GM12865 (cell line): Measurements from ENCODE around the gene INPP5A.

Experiments
- DNase-seq: peaks from one replicate; pipeline ENCODE4 v3.0.0; 2010; ENCODE audit warnings: low read depth
- H3K4me3 ChIP-seq: 2 replicates; pipeline ENCODE4 v1.5.1; 2011; ENCODE audit warnings: mild to moderate bottlenecking, low read depth, low read length, control low read depth
- TF ChIP-seq, protein P1 (sequence below): IDR thresholded peaks from 2 replicates; pipeline ENCODE4 v1.5.1; 2011; ENCODE audit warnings: low read length, control low read depth, low read depth, inconsistent platforms; ENCODE audit not compliant: insufficient read depth; ENCODE audit errors: missing control alignments

Gene INPP5A

DNA sequence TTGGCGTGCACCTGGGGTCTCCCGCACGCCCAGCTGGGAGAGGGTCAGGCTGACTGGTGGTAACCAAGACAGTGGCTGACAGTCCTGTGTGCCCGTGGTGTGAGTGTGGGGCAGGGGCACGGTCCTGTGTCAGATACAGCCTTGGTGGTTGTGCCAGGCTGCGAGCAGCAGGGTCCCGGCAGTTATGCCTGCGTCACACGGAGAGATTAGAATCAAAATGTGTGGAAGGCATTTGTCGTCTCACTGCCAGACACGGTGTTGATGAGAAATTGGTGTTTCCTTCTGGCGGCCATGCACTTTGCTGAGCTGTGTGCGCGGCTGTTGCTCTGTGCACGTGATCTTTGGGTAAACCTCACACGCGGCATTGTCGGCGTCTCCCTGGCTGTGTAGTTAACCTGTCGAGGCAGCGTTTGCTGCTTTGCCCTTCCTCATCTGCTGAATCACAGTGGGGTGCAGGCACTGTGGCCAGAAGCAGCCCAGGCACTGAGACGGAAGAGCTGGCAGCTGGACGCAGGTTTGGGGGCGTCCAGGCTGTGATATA lies 160.7 kb downstream of the INPP5A start:
- H3K4me3 ChIP-seq, result no peak overlapping the region
- no peak for DNase-seq
- TF ChIP-seq, protein P1, sequence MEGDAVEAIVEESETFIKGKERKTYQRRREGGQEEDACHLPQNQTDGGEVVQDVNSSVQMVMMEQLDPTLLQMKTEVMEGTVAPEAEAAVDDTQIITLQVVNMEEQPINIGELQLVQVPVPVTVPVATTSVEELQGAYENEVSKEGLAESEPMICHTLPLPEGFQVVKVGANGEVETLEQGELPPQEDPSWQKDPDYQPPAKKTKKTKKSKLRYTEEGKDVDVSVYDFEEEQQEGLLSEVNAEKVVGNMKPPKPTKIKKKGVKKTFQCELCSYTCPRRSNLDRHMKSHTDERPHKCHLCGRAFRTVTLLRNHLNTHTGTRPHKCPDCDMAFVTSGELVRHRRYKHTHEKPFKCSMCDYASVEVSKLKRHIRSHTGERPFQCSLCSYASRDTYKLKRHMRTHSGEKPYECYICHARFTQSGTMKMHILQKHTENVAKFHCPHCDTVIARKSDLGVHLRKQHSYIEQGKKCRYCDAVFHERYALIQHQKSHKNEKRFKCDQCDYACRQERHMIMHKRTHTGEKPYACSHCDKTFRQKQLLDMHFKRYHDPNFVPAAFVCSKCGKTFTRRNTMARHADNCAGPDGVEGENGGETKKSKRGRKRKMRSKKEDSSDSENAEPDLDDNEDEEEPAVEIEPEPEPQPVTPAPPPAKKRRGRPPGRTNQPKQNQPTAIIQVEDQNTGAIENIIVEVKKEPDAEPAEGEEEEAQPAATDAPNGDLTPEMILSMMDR, result no peak

DNA sequence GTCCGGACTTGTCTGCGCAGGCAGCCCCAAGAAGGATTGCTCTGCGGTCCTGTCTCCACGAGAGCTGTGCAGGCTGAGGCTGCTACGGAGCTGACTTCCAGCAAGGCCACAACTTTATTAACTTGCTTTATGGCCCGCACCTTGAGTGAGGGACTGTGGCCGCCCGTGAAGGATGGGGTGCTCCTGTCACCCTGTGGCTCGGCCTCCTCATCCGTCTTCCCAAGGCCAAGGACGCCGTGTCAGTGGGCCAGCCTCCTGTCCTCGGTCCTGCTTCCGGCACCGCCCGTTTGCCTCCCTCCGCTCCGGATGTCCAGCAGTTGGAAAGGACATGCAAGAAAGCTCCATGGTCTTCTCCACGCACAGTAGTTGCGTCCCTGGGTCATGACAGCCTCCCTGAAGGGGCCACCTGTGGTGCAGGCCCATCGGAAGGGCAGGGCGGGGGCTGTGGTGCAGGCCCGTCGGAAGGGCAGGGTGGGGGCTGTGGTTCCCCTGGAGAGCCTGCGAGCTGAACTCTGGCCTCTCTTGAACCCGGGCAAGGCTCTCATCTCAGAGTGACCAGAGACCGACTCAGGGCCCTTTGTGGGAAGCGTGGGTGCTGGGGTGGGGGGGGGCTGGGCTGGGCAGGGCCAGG lies 161.3 kb downstream of the INPP5A start:
- TF ChIP-seq, protein P1, result no peak
- no peak overlapping the region for H3K4me3 ChIP-seq
- no peak for DNase-seq

DNA sequence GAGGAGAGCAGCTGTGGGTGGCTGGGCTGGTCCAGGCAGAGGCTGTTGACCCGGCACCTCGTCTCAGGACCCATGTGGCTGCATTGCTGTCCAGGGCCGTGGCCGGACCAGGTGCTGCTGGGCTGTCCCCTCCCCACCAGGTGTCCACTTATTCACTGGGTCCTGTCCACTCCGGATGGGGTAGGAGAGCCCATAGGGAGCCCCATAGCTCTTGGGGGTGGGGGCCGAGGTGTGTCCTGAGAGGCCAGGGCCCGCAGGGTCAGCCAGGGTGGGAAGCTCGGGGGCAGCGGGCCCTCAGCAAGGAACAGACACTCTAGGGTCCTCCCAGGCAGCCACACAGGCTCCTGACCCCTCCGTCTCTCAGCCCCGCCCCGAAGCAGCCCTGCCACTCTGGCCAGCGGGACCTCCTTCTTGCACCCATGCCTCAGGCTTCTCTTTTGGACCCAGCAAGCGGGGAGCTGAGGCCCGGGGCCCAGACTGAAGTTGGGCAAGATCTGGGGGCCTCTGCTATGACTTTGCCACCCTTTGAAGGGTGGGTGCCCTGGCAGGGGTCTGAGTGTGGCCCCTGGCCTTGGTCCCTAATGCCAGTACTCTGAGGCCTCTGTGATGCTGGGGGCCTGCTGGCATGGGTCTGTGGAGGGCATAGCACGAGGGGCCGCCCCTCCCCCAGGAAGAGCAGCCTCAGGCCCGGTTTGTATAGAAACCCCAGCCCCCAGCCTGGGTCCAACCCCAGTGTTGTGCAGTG lies 162.0 kb downstream of the INPP5A start:
- H3K4me3 ChIP-seq, result no peak overlapping the region
- TF ChIP-seq, protein P1, result no peak
- DNase-seq, result no peak

DNA sequence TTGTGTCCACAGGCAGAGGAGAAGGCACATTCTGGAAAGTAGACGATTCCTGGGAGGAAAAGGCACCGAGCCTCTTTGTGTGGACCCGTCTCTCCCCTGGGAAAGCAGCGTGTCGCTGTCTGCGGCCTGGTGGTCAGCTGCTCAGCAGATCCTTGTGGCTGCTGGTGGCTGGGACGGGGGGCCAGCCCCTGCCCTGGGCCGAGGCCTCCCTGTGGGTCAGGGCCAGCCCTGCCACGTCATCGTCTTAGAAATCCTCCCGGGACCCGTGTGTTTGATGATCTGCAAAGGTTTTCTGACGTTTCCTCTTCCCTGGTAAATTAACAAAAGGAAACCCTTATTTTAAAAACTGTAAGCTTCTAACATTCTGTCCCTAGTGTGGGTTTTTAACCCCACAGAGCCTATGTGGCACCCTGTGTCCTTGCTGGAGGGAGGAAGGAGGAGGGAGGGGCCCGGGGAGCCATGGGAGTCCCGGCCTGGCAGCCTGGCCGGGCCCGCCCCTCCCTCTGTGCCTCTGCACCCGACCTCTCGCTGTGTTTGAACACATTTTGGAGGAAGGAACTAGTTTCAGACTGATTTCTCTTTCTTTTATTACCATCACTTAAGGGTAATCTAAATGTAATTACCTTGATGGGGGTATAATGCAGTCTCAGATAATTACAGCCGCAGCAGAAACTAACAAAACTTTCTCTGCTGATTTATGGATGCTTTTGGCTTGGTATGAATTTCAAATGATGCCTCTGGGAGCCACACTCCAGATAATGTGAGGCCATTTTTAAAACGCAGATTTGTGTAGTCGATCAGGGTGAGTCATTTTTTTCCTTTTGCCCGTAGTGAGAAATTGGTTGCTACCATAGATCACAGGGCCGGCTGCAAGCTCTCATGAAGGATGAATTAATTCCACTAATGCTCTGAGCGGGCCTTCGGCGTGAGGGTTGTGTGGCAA lies 162.8 kb downstream of the INPP5A start:
- DNase-seq, result no peak
- TF ChIP-seq, protein P1, result no peak
- no peak overlapping the region for H3K4me3 ChIP-seq

DNA sequence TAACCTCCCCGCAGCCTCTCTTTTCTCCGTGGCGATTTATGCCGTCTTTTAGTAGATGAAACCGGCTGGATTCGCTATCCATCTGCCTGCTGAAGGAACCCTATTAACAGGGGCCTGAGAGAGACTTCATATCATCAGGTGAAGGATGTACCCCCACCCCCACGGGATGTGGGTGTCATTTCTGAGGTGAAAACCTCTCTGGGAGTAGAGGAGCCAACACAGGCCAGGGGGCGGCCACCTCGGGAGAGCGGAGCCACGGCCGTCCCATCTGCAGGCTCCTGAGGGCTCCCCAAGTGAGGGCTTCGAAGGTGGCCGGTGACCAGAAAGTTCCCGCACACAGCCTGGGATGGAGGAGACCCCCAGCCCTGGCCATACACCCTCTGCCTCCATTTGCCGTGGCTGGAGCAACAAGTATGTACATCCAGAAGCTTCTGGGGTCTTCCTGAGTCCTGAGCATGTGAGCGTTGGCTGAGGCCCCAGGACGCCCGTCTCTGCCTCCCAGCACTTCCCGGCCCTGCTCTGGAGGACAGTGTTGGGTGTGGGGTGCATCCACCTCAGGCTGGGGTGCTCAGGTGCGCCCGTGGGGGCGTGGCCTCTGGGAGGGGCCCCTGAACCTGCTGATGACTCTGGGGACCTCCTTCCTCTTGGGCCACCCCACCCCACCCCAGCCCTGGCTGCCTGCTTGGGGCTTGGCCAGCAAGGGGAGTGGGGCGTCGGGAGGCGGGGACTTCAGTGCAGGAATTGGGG lies 163.7 kb downstream of the INPP5A start:
- TF ChIP-seq, protein P1, result no peak
- H3K4me3 ChIP-seq, result no peak overlapping the region
- DNase-seq, result no peak

DNA sequence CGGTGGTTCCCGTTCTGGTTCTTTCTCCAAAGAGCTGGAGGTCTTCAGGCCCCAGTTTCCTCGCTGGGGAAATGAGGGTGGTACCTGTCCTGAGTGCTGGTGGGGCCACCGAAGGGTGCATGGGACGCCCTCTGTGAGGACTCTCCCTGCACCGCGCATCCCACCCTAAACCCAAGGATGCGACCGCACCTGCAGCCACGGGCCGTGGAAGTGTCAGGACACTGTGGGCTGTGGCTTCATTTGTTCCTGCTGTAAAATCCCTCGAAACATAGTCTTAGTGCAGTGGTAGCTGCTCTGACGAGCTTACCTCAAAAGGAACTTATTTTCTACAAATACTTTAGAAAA lies 164.2 kb downstream of the INPP5A start:
- TF ChIP-seq, protein P1, result no peak
- DNase-seq, result no peak
- H3K4me3 ChIP-seq, result no peak overlapping the region
